Measurements from ENCODE around the gene HDAC4.

The HDAC4 gene

DNA sequence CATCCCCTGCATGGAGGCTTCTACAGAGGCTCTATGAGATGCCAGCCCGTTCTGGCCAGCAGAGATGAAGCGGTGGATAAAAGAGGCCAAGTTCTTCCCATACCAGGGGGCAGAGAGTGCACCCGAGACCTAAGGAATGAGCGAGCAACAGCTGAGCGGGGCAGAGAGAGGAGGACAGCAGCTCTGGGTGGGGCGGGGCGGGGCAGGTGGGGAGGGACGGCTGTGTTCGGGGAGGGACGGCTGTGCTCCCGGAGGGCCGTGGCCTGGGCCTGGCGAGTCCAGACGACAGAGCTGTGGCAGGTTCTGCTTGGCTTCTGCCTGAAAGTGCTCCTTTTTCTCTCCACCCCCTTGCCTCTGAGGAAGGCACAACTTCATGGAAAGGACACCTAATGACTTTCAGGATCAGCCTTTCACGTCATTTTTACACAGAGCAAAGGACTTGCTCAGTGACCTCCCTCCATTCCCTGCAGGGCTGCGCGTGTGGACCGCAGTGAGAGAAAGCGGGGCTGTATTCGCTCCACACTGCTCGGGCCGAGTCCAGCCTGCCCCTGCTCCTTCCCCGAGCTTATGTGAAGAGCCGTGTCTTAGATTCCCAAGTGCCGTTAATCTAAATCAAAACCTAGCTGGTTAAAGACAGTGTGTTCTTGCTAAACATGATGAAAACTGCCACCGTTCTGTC lies 232.9 kb downstream of the HDAC4 start:
- DNase-seq (ENCODE audit: extremely low spot score), result no peak
- ChIA-PET CTCF (no interaction called here), POLR2A (no interaction called here)
- TF ChIP-seq L3MBTL2 (conservative IDR thresholded peaks at IDR 0.05), result no peak
- no peak for TF ChIP-seq PKNOX1 (IDR thresholded peaks at IDR 0.05)
- TF ChIP-seq BHLHE40 (IDR thresholded peaks at IDR 0.05; ENCODE audit: borderline replicate concordance), result no peak
- TF ChIP-seq NFRKB (IDR thresholded peaks at IDR 0.05), result no peak
- no peak for TF ChIP-seq SUZ12 (IDR thresholded peaks at IDR 0.05)
- TF ChIP-seq SP1 (IDR thresholded peaks at IDR 0.05), result no peak
- TF ChIP-seq FOXA1 (IDR thresholded peaks at IDR 0.05), result no peak
- no peak for TF ChIP-seq ELF4 (IDR thresholded peaks at IDR 0.05)
- TF ChIP-seq ARNT (IDR thresholded peaks at IDR 0.05), result no peak

GRCh38 chr2:239167011-239167673 lies 233.7 kb downstream of the HDAC4 start:
- POLR2A ChIA-PET, result no interaction called here
- DNase-seq (ENCODE audit: extremely low spot score), result no peak
- no peak for TF ChIP-seq FOXA1 (IDR thresholded peaks at IDR 0.05)
- no peak for TF ChIP-seq TARDBP (IDR thresholded peaks at IDR 0.05)
- no peak for TF ChIP-seq FOXM1 (IDR thresholded peaks at IDR 0.05; ENCODE audit: borderline replicate concordance)
- TF ChIP-seq HDGF (IDR thresholded peaks at IDR 0.05; ENCODE audit: borderline replicate concordance), result no peak
- no peak for TF ChIP-seq SUZ12 (IDR thresholded peaks at IDR 0.05)
- no peak for TF ChIP-seq ELF4 (IDR thresholded peaks at IDR 0.05)
- no peak for TF ChIP-seq BHLHE40 (IDR thresholded peaks at IDR 0.05; ENCODE audit: borderline replicate concordance)
- no peak for TF ChIP-seq L3MBTL2 (conservative IDR thresholded peaks at IDR 0.05)
- no peak for TF ChIP-seq PKNOX1 (IDR thresholded peaks at IDR 0.05)
- no peak for TF ChIP-seq FOXK2 (IDR thresholded peaks at IDR 0.05)
- CTCF ChIA-PET, result no interaction called here

DNA sequence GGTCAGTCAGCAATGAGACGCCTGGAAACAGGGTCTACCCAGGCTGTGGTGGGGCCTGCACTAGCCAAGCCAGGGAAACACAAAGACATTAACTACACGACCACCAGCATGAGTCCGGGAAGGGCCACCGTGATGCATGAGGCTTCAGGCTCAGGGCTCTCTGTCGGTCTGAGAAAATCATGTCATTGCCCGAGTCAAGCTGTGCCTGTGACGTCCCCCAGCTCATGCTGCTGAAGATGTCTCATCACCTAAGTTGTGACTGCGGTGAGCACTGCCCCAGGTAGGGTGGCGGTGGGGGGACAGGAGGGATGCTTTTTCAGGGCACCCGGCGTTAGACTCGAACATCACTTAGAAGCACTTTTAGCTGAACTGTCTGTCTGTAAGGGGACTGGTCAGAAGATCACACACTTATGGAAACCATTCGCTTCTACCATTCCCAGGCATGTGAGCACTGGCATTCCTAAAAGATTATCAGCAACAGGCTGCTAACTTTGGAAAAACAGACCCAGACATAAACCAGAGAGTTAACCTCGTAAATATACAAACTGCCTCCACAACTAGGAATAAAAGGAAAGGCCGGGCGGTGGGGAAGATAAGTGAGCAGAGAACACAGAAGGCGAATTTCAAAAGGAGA lies 234.5 kb downstream of the HDAC4 start:
- no peak for TF ChIP-seq NFRKB (IDR thresholded peaks at IDR 0.05)
- CTCF ChIA-PET, result no interaction called here

DNA sequence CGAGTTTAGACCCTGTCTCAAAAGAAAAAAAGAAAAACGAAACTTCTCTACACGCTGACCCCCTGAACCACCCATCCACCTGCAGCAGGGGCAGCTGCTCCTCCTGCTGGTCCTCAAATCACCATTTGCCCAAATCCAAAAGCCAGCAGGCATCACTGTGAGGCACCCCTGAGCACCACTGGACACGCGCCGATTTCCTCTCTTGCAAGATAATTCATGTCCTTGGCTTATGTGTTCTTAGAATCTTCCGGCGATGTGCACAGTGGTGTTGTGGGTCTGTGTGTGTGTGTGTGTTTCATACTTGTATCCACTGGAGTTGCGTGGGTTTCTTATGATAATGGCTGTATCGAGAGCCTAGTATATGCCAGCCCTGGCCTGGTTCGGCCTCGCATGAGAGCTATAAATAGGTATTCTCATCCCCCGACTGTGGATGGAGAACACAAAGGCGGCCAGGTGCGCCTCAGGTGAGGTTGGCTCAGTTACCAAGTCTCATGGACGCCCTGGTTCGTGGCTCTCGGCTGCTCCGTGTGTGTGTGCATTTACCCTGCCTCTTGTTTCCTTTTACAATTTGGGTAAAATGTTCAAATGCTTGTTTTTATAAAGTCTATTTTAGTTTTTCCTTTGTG lies 235.5 kb downstream of the HDAC4 start:
- TF ChIP-seq LEF1 (IDR thresholded peaks at IDR 0.05; ENCODE audit: borderline replicate concordance) (no peak), FOXK2 (IDR thresholded peaks at IDR 0.05) (no peak), CTBP1 (IDR thresholded peaks at IDR 0.05; ENCODE audit: borderline replicate concordance) (no peak), NFRKB (IDR thresholded peaks at IDR 0.05) (no peak), BHLHE40 (IDR thresholded peaks at IDR 0.05; ENCODE audit: borderline replicate concordance) (no peak), SUZ12 (IDR thresholded peaks at IDR 0.05) (no peak), FOXM1 (IDR thresholded peaks at IDR 0.05; ENCODE audit: borderline replicate concordance) (no peak), HDGF (IDR thresholded peaks at IDR 0.05; ENCODE audit: borderline replicate concordance) (no peak), ARNT (IDR thresholded peaks at IDR 0.05) (no peak), ELF4 (IDR thresholded peaks at IDR 0.05) (no peak), TARDBP (IDR thresholded peaks at IDR 0.05) (no peak), FOXA1 (IDR thresholded peaks at IDR 0.05) (no peak), L3MBTL2 (conservative IDR thresholded peaks at IDR 0.05) (no peak), SP1 (IDR thresholded peaks at IDR 0.05) (no peak), ZNF384 (IDR thresholded peaks at IDR 0.05) (no peak), PKNOX1 (IDR thresholded peaks at IDR 0.05) (no peak)
- DNase-seq (ENCODE audit: extremely low spot score), result no peak
- POLR2A ChIA-PET, result no interaction called here
- CTCF ChIA-PET, result no interaction called here

More for the DNA sequence above, 234.5 kb downstream of the HDAC4 start:
- POLR2A ChIA-PET, result no interaction called here
- DNase-seq (ENCODE audit: extremely low spot score), result no peak

DNA sequence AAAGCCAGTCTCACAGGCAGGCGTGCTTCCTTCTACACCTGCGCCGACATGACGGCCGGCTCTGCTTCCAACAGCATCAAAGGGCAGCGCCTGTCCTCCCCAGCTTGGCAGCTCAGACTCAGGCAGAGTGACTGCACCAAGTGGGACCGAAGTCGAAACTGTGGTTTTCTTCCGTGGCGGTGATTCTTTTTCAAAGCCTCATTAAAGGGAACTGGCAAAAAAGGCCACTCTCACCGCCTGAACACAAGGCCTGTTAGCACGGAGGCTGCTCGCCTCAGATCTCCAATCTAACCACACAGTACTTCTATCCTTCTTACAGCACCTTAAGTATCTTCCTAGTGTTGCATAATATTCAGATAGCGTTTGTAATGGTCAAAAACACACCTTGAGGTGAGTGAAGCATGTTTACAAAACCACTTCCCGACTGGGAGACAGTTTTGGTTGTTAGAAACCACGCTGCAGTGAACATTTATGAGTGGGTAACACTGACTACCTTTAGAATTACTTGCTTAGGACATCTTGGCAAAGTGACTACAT lies 236.4 kb downstream of the HDAC4 start:
- no peak for DNase-seq (ENCODE audit: extremely low spot score)
- TF ChIP-seq SP1 (IDR thresholded peaks at IDR 0.05), result no peak
- no peak for TF ChIP-seq PKNOX1 (IDR thresholded peaks at IDR 0.05)
- TF ChIP-seq FOXK2 (IDR thresholded peaks at IDR 0.05), result no peak
- no peak for TF ChIP-seq LEF1 (IDR thresholded peaks at IDR 0.05; ENCODE audit: borderline replicate concordance)
- TF ChIP-seq TARDBP (IDR thresholded peaks at IDR 0.05), result no peak
- no peak for TF ChIP-seq BHLHE40 (IDR thresholded peaks at IDR 0.05; ENCODE audit: borderline replicate concordance)
- no peak for TF ChIP-seq FOXA1 (IDR thresholded peaks at IDR 0.05)
- CTCF ChIA-PET, result no interaction called here
- POLR2A ChIA-PET, result no interaction called here

All from HEK293T (cell line).